K562 (cell line): ENCODE data around the gene FAM114A1. TPM values are rescaled to one million over a fixed set of nuclear protein-coding genes. Genes with fewer than 3 reads are reported as not detected.

Source experiments
- ATAC-seq: fragments of 200-7000 bp; cut with Tn5 transposase; 3 replicates; pipeline ENCODE4 v1.9.1; 2020; ENCODE audit warnings: moderate library complexity
- BruUV-seq: library from RNA; stranded (reverse); fragments of 400-500 nt; replicated peaks from 2 replicates; lab custom pipeline; 2021; lab: Mats Ljungman, UMichigan
- CTCF ChIA-PET: fragments of 300-600 bp; formaldehyde crosslinking; extraction: SDS; loops from one replicate; lab custom pipeline; 2021; ENCODE audit warnings: low intra/inter-chr PET ratio; lab: Yijun Ruan, JAX
- POLR2A ChIA-PET: fragments of 300-600, 350-650 bp; sonication (Branson Sonifier 250); formaldehyde crosslinking; extraction: SDS; loops from one replicate; lab custom pipeline; 2021; ENCODE audit warnings: antibody characterized with exemption, inconsistent platforms; lab: Yijun Ruan, JAX
- DNase-seq, 4 experiments: peaks; one replicate each; pipeline versions ENCODE4 v3.0.0 to v3.0.0-alpha.2; 2011 to 2018; ENCODE audit warnings: low spot score in 3 of 4, mixed read lengths in 3 of 4; ENCODE audit errors: extremely low read depth in 1 of 4
- FAIRE-seq: peaks from 2 replicates; lab custom pipeline; 2011; peaks lifted over from hg19 to GRCh38; lab: Jason Lieb, UNC
- H2AFZ ChIP-seq: 2 replicates; pipeline ENCODE4 v1.6.0; 2011; ENCODE audit warnings: low read depth, low read length, control low read depth, inconsistent platforms
- H3K27ac ChIP-seq: fragments of 200-600 bp; 3 replicates; pipeline ENCODE4 v1.8.0; 2011; ENCODE audit warnings: low read depth, mild to moderate bottlenecking, control low read depth, inconsistent platforms, low read length, moderate library complexity, mixed read lengths; ENCODE audit errors: extremely low read depth
- H3K27me3 ChIP-seq, 2 experiments: fragments of 300-600 bp in 1 of 2; 2 replicates in 1 of 2; 3 replicates in 1 of 2; pipeline versions ENCODE4 v1.6.0 to v1.8.0; 2011; ENCODE audit warnings: inconsistent platforms in 2 of 2, low read length in 2 of 2, mild to moderate bottlenecking in 1 of 2, mixed read lengths in 1 of 2, moderate library complexity in 1 of 2; ENCODE audit not compliant: control insufficient read depth in 2 of 2, insufficient read depth in 2 of 2
- H3K36me3 ChIP-seq: fragments of 300-600 bp; 3 replicates; pipeline ENCODE4 v1.8.0; 2011; ENCODE audit warnings: mild to moderate bottlenecking, low read length, inconsistent platforms; ENCODE audit not compliant: control insufficient read depth, insufficient read depth
- H3K4me1 ChIP-seq, 2 experiments: fragments of 200-600 bp in 1 of 2; replicated peaks in 1 of 2; 2 replicates in 1 of 2; 3 replicates in 1 of 2; pipeline versions ENCODE4 v1.5.1 to v1.8.0; 2011; ENCODE audit warnings: inconsistent platforms in 2 of 2, low read length in 2 of 2, mild to moderate bottlenecking in 1 of 2, mixed read lengths in 1 of 2, moderate library complexity in 1 of 2; ENCODE audit not compliant: control insufficient read depth in 2 of 2, insufficient read depth in 2 of 2
- H3K4me2 ChIP-seq: 2 replicates; pipeline ENCODE4 v1.6.1; 2011; ENCODE audit warnings: low read length, control low read depth, inconsistent platforms, mixed read lengths; ENCODE audit not compliant: insufficient read depth
- H3K4me3 ChIP-seq: fragments of 200-600 bp; sonication (generic), shearing (Covaris generic); 2 replicates; pipeline ENCODE4 v1.5.1; 2016; ENCODE audit warnings: control low read depth, inconsistent platforms
- H3K79me2 ChIP-seq: fragments of 200-600 bp; 3 replicates; pipeline ENCODE4 v1.8.0; 2011; ENCODE audit warnings: low read length, inconsistent platforms; ENCODE audit not compliant: control insufficient read depth, insufficient read depth
- H3K9ac ChIP-seq, 2 experiments: 2 replicates each; pipeline versions ENCODE4 v1.6.0 to v1.6.1; 2011; ENCODE audit warnings: low read depth in 2 of 2, low read length in 2 of 2, control low read depth in 1 of 2, inconsistent platforms in 1 of 2, mild to moderate bottlenecking in 1 of 2, mixed read lengths in 1 of 2; ENCODE audit not compliant: insufficient read depth in 1 of 2
- H3K9me1 ChIP-seq: one replicate; pipeline ENCODE4 v1.6.0; 2011; ENCODE audit warnings: inconsistent platforms, mild to moderate bottlenecking, low read length, moderate library complexity; ENCODE audit not compliant: control insufficient read depth, insufficient read depth
- H3K9me3 ChIP-seq: replicated peaks from 2 replicates; pipeline ENCODE4 v1.5.1; 2011; ENCODE audit warnings: low read depth, low read length, inconsistent platforms; ENCODE audit not compliant: control insufficient read depth, insufficient read depth
- H4K20me1 ChIP-seq: replicated peaks from 2 replicates; pipeline ENCODE4 v1.6.1; 2011; ENCODE audit warnings: low read length, inconsistent platforms, mixed read lengths; ENCODE audit not compliant: control insufficient read depth, insufficient read depth
- BACH1 ChIP-seq: fragments of 200-800 bp; sonication (Bioruptor generic); IDR thresholded peaks from 2 replicates; pipeline ENCODE4 v1.6.1; 2016; ENCODE audit warnings: missing genetic modification characterization, missing compliant biosample characterization
- BCOR ChIP-seq: fragments of 450-650 bp; IDR thresholded peaks from 2 replicates; pipeline ENCODE4 v1.6.1; 2016
- CBX3 ChIP-seq, 2 experiments: IDR thresholded peaks; 1 replicate in 1 of 2; 2 replicates in 1 of 2; pipeline ENCODE4 v1.6.1; 2012; ENCODE audit warnings: inconsistent platforms in 2 of 2, low read length in 2 of 2, borderline replicate concordance in 1 of 2, control low read depth in 1 of 2
- CBX8 ChIP-seq: fragments of 200-600 bp; sonication (generic); IDR thresholded peaks from 2 replicates; pipeline ENCODE4 v1.6.1; 2012; ENCODE audit warnings: borderline replicate concordance, mixed run types, low read depth, mild to moderate bottlenecking, moderate library complexity, mixed read lengths, low read length, control low read depth, inconsistent platforms; ENCODE audit not compliant: poor library complexity, severe bottlenecking; ENCODE audit errors: extremely low read depth
- CREBBP ChIP-seq: IDR thresholded peaks from one replicate; pipeline ENCODE4 v1.6.1; 2012; ENCODE audit warnings: low read depth, mild to moderate bottlenecking, control low read depth, inconsistent platforms, low read length
- NFXL1 ChIP-seq: fragments of 450-650 bp; formaldehyde crosslinking; IDR thresholded peaks from 2 replicates; pipeline ENCODE4 v1.4.0; 2021; ENCODE audit warnings: mild to moderate bottlenecking
- RFX1 ChIP-seq: fragments of 450-650 bp; IDR thresholded peaks from 2 replicates; pipeline ENCODE4 v1.6.1; 2016; ENCODE audit warnings: mild to moderate bottlenecking, moderate library complexity
- ZNF146 ChIP-seq: IDR thresholded peaks from one replicate; pipeline ENCODE4 v1.6.1; 2018; ENCODE audit warnings: missing compliant biosample characterization; ENCODE audit not compliant: unreplicated experiment
- ZNF785 ChIP-seq: fragments of 250-450 bp; sonication (Bioruptor Pico); IDR thresholded peaks from 2 replicates; pipeline ENCODE4 v1.4.0; 2020; ENCODE audit warnings: mild to moderate bottlenecking
- WGBS: fragments of 100-300 bp; shearing (Covaris generic); methylation state at CpG from one replicate; pipeline ENCODE4 v1.1.6; 2016; ENCODE audit warnings: low coverage, mixed read lengths; ENCODE audit not compliant: insufficient coverage; ENCODE audit errors: missing lambda C conversion rate; 5-methylcytosine and 5-hydroxymethylcytosine counted together
- in situ Hi-C: fragments of 300-500 bp; cut with MboI; formaldehyde crosslinking; loops from 4 replicates; pipeline ENCODE4 v1.15.0; 2018; ENCODE audit warnings: inconsistent platforms, mixed read lengths
- intact Hi-C: fragments of 100-400 bp; cut with micrococcal nuclease; formaldehyde crosslinking; loops from 2 replicates; pipeline ENCODE4 v1.14.2; 2022
- polyA plus RNA-seq, 8 experiments: library from polyadenylated mRNA; depleted of rRNA in 4 of 8; stranded (reverse) in 5 of 8; unstranded in 3 of 8; fragments of >200 nt; fragmentation: Nextera tagmentation in 2 of 8; fragmentation: Illumina TruSeq in 1 of 8; extraction: Ambion mirVana in 2 of 8; extraction: Trizol in 1 of 8; gene quantifications; 2 replicates each; pipeline versions ENCODE4 v1.2.1 to v1.2.3, GENCODE V29; 2011 to 2014; ENCODE audit warnings: inconsistent platforms in 1 of 8, missing spikeins in 1 of 8
- total RNA-seq, 7 experiments: library from RNA; depleted of rRNA in 6 of 7; stranded (reverse); fragments of >200 nt in 6 of 7; fragmentation: Illumina TruSeq in 2 of 7; extraction: Trizol in 2 of 7; gene quantifications; 2 replicates each; pipeline versions ENCODE4 v1.2.1 to v1.2.3, GENCODE V29; 2011 to 2021; ENCODE audit warnings: low replicate concordance in 1 of 7
- TF ChIP-seq, protein P1 (sequence below): fragments of 250-450 bp; sonication (Bioruptor Pico); IDR thresholded peaks from 2 replicates; pipeline ENCODE4 v1.8.0; 2022; ENCODE audit warnings: inconsistent platforms, mild to moderate bottlenecking, moderate library complexity, borderline replicate concordance
- TF ChIP-seq, protein P2 (sequence below): fragments of 450-650 bp; formaldehyde crosslinking; conservative IDR thresholded peaks from 2 replicates; pipeline ENCODE4 v1.4.0; 2022; ENCODE audit warnings: mild to moderate bottlenecking, missing genetic modification characterization
- TF ChIP-seq, protein P3 (sequence below): sonication (generic); formaldehyde crosslinking; IDR thresholded peaks from 2 replicates; pipeline ENCODE4 v1.8.0; 2022; ENCODE audit warnings: mild to moderate bottlenecking, missing genetic modification reagents
- TF ChIP-seq, protein P4 (sequence below): fragments of 150-350 bp; conservative IDR thresholded peaks from 2 replicates; pipeline ENCODE4 v1.6.1; 2014; ENCODE audit warnings: low read length

The FAM114A1 gene
- total and polyA plus RNA-seq, 9 of the 15 experiments (the other 6 are each of a cell fraction or from before 2014, with no cell fraction given) = 1.8 to 12.0 (median 4.3) TPM

DNA sequence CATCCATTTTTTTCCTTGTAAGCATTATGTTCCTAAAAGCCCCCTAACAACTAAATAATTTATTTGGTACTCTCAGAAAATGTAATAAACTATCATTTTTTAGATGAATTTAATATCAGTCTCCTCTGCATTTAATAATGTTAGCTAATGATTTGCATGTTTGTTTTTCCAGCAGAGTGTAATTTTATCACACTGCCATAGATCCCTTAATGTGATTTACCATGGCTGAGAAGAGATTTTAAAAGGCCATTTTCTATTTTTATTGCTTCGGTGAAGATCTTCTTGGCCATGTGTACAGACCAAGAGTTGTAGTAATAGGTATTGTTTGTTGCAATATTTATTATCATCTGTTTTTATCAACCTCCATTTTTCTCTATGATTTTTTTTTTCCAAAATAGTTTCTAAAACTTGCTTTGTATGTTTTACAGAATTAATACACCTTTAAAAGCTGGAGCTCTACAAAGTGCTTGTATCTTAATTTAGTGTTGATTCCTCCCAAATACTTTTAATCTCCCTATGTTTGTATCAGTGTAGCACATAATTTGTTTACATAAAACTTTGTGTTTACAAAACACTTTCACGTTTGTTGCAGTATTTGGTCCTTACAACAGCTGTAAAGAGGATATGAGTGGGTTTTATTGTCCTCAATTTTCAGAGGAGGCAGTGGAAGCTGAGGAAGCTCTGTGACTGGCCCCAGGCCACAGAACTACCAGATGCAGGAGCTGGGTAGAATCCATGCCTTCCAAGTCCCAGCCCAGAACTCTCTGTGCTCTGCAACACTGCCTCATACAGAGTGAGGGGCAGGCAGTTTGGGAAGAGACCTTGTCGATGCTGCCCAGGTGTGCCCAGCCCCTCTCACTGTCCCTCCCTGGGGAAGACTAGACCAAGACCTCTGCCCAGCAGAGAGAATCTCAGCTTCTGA lies 58.1 kb downstream of the FAM114A1 start:
- Histone ChIP-seq H3K79me2 (no peaks in the 10 kb centered on the region), H3K9me3 (no peaks in the 10 kb centered on the region), H3K27ac (no peak overlapping the region), H3K36me3 (no peaks in the 10 kb centered on the region), H3K9me1 (no peaks in the 10 kb centered on the region), H3K4me2 (no peak overlapping the region), H3K4me1 (no peaks in the 10 kb centered on the region), H4K20me1 (peaks cover 1% of the 10 kb centered on the region; the same call in 1 of the 2 replicates), H3K27me3 (no peaks in the 10 kb centered on the region), H3K4me3 (no peak overlapping the region), H3K9ac (peak overlapping the region in 1 of 2 experiments; percentile 38; a peak in 1 of 4 replicates), H2AFZ (no peak overlapping the region)
- WGBS = 31% methylated on average over 3 of the region's 3 CpGs
- POLR2A ChIA-PET = interaction anchor here (0.6 to 2.1 kb wide), 4 partner anchors 10 to 534 kb away, joined by 5 to 7 read pairs (median 6); no protein-coding TSS in a partner anchor
- intact Hi-C loops (no loop called here), in situ Hi-C loops (no loop called here)
- CTCF ChIA-PET = no interaction called here
- FAIRE-seq (no peak), DNase-seq (no peak), ATAC-seq (no peak; the same call in 2 of the 3 replicates)
- no TSS peak for BruUV-seq
- TF ChIP-seq, protein P1, sequence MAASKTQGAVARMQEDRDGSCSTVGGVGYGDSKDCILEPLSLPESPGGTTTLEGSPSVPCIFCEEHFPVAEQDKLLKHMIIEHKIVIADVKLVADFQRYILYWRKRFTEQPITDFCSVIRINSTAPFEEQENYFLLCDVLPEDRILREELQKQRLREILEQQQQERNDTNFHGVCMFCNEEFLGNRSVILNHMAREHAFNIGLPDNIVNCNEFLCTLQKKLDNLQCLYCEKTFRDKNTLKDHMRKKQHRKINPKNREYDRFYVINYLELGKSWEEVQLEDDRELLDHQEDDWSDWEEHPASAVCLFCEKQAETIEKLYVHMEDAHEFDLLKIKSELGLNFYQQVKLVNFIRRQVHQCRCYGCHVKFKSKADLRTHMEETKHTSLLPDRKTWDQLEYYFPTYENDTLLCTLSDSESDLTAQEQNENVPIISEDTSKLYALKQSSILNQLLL = no peak
- TF ChIP-seq BACH1 (tag) = no peak
- no peak for TF ChIP-seq NFXL1 (CRISPR knock-in tag)
- no peak for TF ChIP-seq CBX8
- no peak for TF ChIP-seq ZNF146 (CRISPR knock-in tag)
- TF ChIP-seq ZNF785 (CRISPR knock-in tag) = no peak
- no peak for TF ChIP-seq RFX1
- TF ChIP-seq, protein P2, sequence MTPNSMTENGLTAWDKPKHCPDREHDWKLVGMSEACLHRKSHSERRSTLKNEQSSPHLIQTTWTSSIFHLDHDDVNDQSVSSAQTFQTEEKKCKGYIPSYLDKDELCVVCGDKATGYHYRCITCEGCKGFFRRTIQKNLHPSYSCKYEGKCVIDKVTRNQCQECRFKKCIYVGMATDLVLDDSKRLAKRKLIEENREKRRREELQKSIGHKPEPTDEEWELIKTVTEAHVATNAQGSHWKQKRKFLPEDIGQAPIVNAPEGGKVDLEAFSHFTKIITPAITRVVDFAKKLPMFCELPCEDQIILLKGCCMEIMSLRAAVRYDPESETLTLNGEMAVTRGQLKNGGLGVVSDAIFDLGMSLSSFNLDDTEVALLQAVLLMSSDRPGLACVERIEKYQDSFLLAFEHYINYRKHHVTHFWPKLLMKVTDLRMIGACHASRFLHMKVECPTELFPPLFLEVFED = no peak
- TF ChIP-seq, protein P3, sequence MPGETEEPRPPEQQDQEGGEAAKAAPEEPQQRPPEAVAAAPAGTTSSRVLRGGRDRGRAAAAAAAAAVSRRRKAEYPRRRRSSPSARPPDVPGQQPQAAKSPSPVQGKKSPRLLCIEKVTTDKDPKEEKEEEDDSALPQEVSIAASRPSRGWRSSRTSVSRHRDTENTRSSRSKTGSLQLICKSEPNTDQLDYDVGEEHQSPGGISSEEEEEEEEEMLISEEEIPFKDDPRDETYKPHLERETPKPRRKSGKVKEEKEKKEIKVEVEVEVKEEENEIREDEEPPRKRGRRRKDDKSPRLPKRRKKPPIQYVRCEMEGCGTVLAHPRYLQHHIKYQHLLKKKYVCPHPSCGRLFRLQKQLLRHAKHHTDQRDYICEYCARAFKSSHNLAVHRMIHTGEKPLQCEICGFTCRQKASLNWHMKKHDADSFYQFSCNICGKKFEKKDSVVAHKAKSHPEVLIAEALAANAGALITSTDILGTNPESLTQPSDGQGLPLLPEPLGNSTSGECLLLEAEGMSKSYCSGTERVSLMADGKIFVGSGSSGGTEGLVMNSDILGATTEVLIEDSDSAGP (CRISPR knock-in tag) = no peak
- no peak for TF ChIP-seq CREBBP
- TF ChIP-seq BCOR = no peak
- TF ChIP-seq, protein P4, sequence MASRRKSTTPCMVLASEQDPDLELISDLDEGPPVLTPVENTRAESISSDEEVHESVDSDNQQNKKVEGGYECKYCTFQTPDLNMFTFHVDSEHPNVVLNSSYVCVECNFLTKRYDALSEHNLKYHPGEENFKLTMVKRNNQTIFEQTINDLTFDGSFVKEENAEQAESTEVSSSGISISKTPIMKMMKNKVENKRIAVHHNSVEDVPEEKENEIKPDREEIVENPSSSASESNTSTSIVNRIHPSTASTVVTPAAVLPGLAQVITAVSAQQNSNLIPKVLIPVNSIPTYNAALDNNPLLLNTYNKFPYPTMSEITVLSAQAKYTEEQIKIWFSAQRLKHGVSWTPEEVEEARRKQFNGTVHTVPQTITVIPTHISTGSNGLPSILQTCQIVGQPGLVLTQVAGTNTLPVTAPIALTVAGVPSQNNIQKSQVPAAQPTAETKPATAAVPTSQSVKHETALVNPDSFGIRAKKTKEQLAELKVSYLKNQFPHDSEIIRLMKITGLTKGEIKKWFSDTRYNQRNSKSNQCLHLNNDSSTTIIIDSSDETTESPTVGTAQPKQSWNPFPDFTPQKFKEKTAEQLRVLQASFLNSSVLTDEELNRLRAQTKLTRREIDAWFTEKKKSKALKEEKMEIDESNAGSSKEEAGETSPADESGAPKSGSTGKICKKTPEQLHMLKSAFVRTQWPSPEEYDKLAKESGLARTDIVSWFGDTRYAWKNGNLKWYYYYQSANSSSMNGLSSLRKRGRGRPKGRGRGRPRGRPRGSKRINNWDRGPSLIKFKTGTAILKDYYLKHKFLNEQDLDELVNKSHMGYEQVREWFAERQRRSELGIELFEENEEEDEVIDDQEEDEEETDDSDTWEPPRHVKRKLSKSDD = no peak
- TF ChIP-seq CBX3 (IDR thresholded peaks at IDR 0.05; ENCODE audit: borderline replicate concordance in 1 of 2, low read length in 2 of 2) = no peak
